K562 (cell line): ENCODE measurements around the gene SLC2A8. TPM values are rescaled to one million over a fixed set of nuclear protein-coding genes. Genes with fewer than 3 reads are reported as not detected.

Experiments used
- GABPB1 ChIP-seq: sonication (generic); formaldehyde crosslinking; IDR thresholded peaks from 2 replicates; pipeline ENCODE4 v1.8.0; 2022; ENCODE audit warnings: mild to moderate bottlenecking, missing genetic modification reagents
- KAT8 ChIP-seq: fragments of 450-650 bp; IDR thresholded peaks from 2 replicates; pipeline ENCODE4 v1.6.1; 2016; ENCODE audit warnings: low read depth, mild to moderate bottlenecking
- NELFE ChIP-seq: IDR thresholded peaks from 2 replicates; pipeline ENCODE4 v1.6.1; 2011; ENCODE audit warnings: mild to moderate bottlenecking; ENCODE audit not compliant: insufficient read depth, insufficient read length
- PHF8 ChIP-seq: fragments of 200-600 bp; sonication (generic); IDR thresholded peaks from 2 replicates; pipeline ENCODE4 v1.6.1; 2012; ENCODE audit warnings: mixed run types, mild to moderate bottlenecking, inconsistent platforms, low read length, moderate library complexity, borderline replicate concordance
- PTRF ChIP-seq: fragments of 450-650 bp; IDR thresholded peaks from 2 replicates; pipeline ENCODE4 v1.6.1; 2016; ENCODE audit warnings: mild to moderate bottlenecking, missing genetic modification characterization, missing compliant biosample characterization
- SRSF9 ChIP-seq: fragments of 200-400 bp; formaldehyde crosslinking; IDR thresholded peaks from 2 replicates; pipeline ENCODE4 v1.6.1; 2017; ENCODE audit warnings: low read depth, low read length, borderline replicate concordance
- TAF15 ChIP-seq: fragments of 200-400 bp; formaldehyde crosslinking; IDR thresholded peaks from 2 replicates; pipeline ENCODE4 v1.6.1; 2017; ENCODE audit warnings: mild to moderate bottlenecking, low read depth, low read length, moderate library complexity
- ZBTB34 ChIP-seq: fragments of 250-450 bp; sonication (Bioruptor Pico); IDR thresholded peaks from 2 replicates; pipeline ENCODE4 v1.8.0; 2021; ENCODE audit warnings: mild to moderate bottlenecking, moderate library complexity
- ZSCAN32 ChIP-seq: fragments of 450-650 bp; formaldehyde crosslinking; IDR thresholded peaks from 2 replicates; pipeline ENCODE4 v1.4.0; 2020; ENCODE audit warnings: mild to moderate bottlenecking, moderate library complexity
- polyA plus RNA-seq, 8 experiments: library from polyadenylated mRNA; depleted of rRNA in 4 of 8; stranded (reverse) in 5 of 8; unstranded in 3 of 8; fragments of >200 nt; fragmentation: Nextera tagmentation in 2 of 8; fragmentation: Illumina TruSeq in 1 of 8; extraction: Ambion mirVana in 2 of 8; extraction: Trizol in 1 of 8; gene quantifications; 2 replicates each; pipeline versions ENCODE4 v1.2.1 to v1.2.3, GENCODE V29; 2011 to 2014; ENCODE audit warnings: inconsistent platforms in 1 of 8, missing spikeins in 1 of 8
- total RNA-seq, 7 experiments: library from RNA; depleted of rRNA in 6 of 7; stranded (reverse); fragments of >200 nt in 6 of 7; fragmentation: Illumina TruSeq in 2 of 7; extraction: Trizol in 2 of 7; gene quantifications; 2 replicates each; pipeline versions ENCODE4 v1.2.1 to v1.2.3, GENCODE V29; 2011 to 2021; ENCODE audit warnings: low replicate concordance in 1 of 7
- TF ChIP-seq, protein P1 (sequence below): sonication (generic); formaldehyde crosslinking; IDR thresholded peaks from 2 replicates; pipeline ENCODE4 v1.8.0; 2022; ENCODE audit warnings: missing genetic modification reagents, mild to moderate bottlenecking, borderline replicate concordance
- TF ChIP-seq, protein P2 (sequence below), 2 experiments: fragments of 450-650 bp; IDR thresholded peaks; 2 replicates each; pipeline ENCODE4 v1.6.1; 2016

The SLC2A8 gene
- total and polyA plus RNA-seq, 9 of the 15 experiments (the other 6 are each of a cell fraction or from before 2014, with no cell fraction given), result 0.13 to 12.9 (median 5.2) TPM

- TF ChIP-seq, protein P1, sequence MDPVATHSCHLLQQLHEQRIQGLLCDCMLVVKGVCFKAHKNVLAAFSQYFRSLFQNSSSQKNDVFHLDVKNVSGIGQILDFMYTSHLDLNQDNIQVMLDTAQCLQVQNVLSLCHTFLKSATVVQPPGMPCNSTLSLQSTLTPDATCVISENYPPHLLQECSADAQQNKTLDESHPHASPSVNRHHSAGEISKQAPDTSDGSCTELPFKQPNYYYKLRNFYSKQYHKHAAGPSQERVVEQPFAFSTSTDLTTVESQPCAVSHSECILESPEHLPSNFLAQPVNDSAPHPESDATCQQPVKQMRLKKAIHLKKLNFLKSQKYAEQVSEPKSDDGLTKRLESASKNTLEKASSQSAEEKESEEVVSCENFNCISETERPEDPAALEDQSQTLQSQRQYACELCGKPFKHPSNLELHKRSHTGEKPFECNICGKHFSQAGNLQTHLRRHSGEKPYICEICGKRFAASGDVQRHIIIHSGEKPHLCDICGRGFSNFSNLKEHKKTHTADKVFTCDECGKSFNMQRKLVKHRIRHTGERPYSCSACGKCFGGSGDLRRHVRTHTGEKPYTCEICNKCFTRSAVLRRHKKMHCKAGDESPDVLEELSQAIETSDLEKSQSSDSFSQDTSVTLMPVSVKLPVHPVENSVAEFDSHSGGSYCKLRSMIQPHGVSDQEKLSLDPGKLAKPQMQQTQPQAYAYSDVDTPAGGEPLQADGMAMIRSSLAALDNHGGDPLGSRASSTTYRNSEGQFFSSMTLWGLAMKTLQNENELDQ (CRISPR knock-in tag), result no peak
- TF ChIP-seq PHF8, result no peak
- no peak for TF ChIP-seq NELFE
- no peak for TF ChIP-seq TAF15
- no peak for TF ChIP-seq PTRF (tag)
- no peak for TF ChIP-seq GABPB1 (CRISPR knock-in tag)
- TF ChIP-seq KAT8, result no peak
- no peak for TF ChIP-seq ZSCAN32 (CRISPR knock-in tag)
- TF ChIP-seq, protein P2, sequence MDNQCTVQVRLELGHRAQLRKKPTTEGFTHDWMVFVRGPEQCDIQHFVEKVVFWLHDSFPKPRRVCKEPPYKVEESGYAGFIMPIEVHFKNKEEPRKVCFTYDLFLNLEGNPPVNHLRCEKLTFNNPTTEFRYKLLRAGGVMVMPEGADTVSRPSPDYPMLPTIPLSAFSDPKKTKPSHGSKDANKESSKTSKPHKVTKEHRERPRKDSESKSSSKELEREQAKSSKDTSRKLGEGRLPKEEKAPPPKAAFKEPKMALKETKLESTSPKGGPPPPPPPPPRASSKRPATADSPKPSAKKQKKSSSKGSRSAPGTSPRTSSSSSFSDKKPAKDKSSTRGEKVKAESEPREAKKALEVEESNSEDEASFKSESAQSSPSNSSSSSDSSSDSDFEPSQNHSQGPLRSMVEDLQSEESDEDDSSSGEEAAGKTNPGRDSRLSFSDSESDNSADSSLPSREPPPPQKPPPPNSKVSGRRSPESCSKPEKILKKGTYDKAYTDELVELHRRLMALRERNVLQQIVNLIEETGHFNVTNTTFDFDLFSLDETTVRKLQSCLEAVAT (IDR thresholded peaks at IDR 0.05), result no peak
- no peak for TF ChIP-seq SRSF9
- no peak for TF ChIP-seq ZBTB34
These were observed 4.0 kb upstream of the SLC2A8 start (continued) for GRCh38 chr9:127392976-127393375.
